ENCODE measurements around the gene ZFP62.

Gene ZFP62

GRCh38 chr5:180866985-180867384, 5.9 kb upstream of the ZFP62 start:
- no peaks in the 10 kb centered on the region for H3K36me3 ChIP-seq (ENCODE audit: insufficient read depth, low read length)
- peak overlapping the region; percentile 32 for H3K4me3 ChIP-seq (ENCODE audit: low read depth, low read length, poor library complexity, severe bottlenecking)
- no peak for TF ChIP-seq EZH2 (IDR thresholded peaks at IDR 0.05; ENCODE audit: borderline replicate concordance, low read length)
- no peak for TF ChIP-seq CTCF (IDR thresholded peaks at IDR 0.05; ENCODE audit: low read length)
- H3K4me2 ChIP-seq (ENCODE audit: low read length) = peak overlapping the region; percentile 26; the same call in 1 of the 2 replicates
- H3F3A ChIP-seq (ENCODE audit: insufficient read depth, low read length) = peaks cover 8% of the 10 kb centered on the region; the same call in 1 of the 2 replicates
- H3K4me1 ChIP-seq (ENCODE audit: insufficient read depth, low read length, severe bottlenecking) = peaks cover 36% of the 10 kb centered on the region
- H2AFZ ChIP-seq (ENCODE audit: low read length) = no peak overlapping the region
- H3K9me2 ChIP-seq (ENCODE audit: low read depth, low read length) = no peaks in the 10 kb centered on the region
- peak overlapping the region; percentile 19; the same call in 1 of the 2 replicates for H3K9ac ChIP-seq (ENCODE audit: low read length)
- H3K27me3 ChIP-seq (ENCODE audit: insufficient read depth, low read length) = no peaks in the 10 kb centered on the region
- H3K9me3 ChIP-seq (ENCODE audit: low read length) = no peaks in the 10 kb centered on the region
- no peaks in the 10 kb centered on the region for H3K79me2 ChIP-seq (ENCODE audit: insufficient read depth, low read length)
- H4K20me1 ChIP-seq (ENCODE audit: insufficient read depth, low read length) = no peaks in the 10 kb centered on the region
- H3K27ac ChIP-seq (ENCODE audit: low read depth, low read length, poor library complexity, severe bottlenecking) = no peak overlapping the region

- H2AFZ ChIP-seq (ENCODE audit: low read length) = no peak overlapping the region
- no peak overlapping the region for H3K4me2 ChIP-seq (ENCODE audit: low read length)
- H3K79me2 ChIP-seq (ENCODE audit: insufficient read depth, low read length) = no peaks in the 10 kb centered on the region
- H4K20me1 ChIP-seq (ENCODE audit: insufficient read depth, low read length) = no peaks in the 10 kb centered on the region
- TF ChIP-seq EZH2 (IDR thresholded peaks at IDR 0.05; ENCODE audit: borderline replicate concordance, low read length) (no peak), CTCF (IDR thresholded peaks at IDR 0.05; ENCODE audit: low read length) (no peak)
- H3K9ac ChIP-seq (ENCODE audit: low read length) = no peak overlapping the region
- no peaks in the 10 kb centered on the region for H3K9me3 ChIP-seq (ENCODE audit: low read length)
- no peaks in the 10 kb centered on the region for H3K36me3 ChIP-seq (ENCODE audit: insufficient read depth, low read length)
- no peaks in the 10 kb centered on the region for H3K27me3 ChIP-seq (ENCODE audit: insufficient read depth, low read length)
- no peak overlapping the region for H3K27ac ChIP-seq (ENCODE audit: low read depth, low read length, poor library complexity, severe bottlenecking)
- H3F3A ChIP-seq (ENCODE audit: insufficient read depth, low read length) = peaks cover 8% of the 10 kb centered on the region; the same call in 1 of the 2 replicates
- peaks cover 41% of the 10 kb centered on the region for H3K4me1 ChIP-seq (ENCODE audit: insufficient read depth, low read length, severe bottlenecking)
- no peaks in the 10 kb centered on the region for H3K9me2 ChIP-seq (ENCODE audit: low read depth, low read length)
- H3K4me3 ChIP-seq (ENCODE audit: low read depth, low read length, poor library complexity, severe bottlenecking) = no peak overlapping the region
Observed at GRCh38 chr5:180865981-180866695, 5.1 kb upstream of the ZFP62 start.

GRCh38 chr5:180862645-180863044, 1.6 kb upstream of the ZFP62 start:
- TF ChIP-seq CTCF (IDR thresholded peaks at IDR 0.05; ENCODE audit: low read length) = peak; percentile 19; the same call in 1 of the 2 replicates
- TF ChIP-seq EZH2 (IDR thresholded peaks at IDR 0.05; ENCODE audit: borderline replicate concordance, low read length) = no peak
- H2AFZ ChIP-seq (ENCODE audit: low read length) = no peak overlapping the region
- no peaks in the 10 kb centered on the region for H3K9me3 ChIP-seq (ENCODE audit: low read length)
- peaks cover 45% of the 10 kb centered on the region for H3K4me1 ChIP-seq (ENCODE audit: insufficient read depth, low read length, severe bottlenecking)
- H3K9me2 ChIP-seq (ENCODE audit: low read depth, low read length) = no peaks in the 10 kb centered on the region
- peaks cover 3% of the 10 kb centered on the region; the same call in 1 of the 2 replicates for H3K79me2 ChIP-seq (ENCODE audit: insufficient read depth, low read length)
- no peaks in the 10 kb centered on the region for H3K27me3 ChIP-seq (ENCODE audit: insufficient read depth, low read length)
- H3F3A ChIP-seq (ENCODE audit: insufficient read depth, low read length) = peaks cover 8% of the 10 kb centered on the region; the same call in 1 of the 2 replicates
- H3K36me3 ChIP-seq (ENCODE audit: insufficient read depth, low read length) = peaks cover 11% of the 10 kb centered on the region
- peak overlapping the region; percentile 97 for H3K4me3 ChIP-seq (ENCODE audit: low read depth, low read length, poor library complexity, severe bottlenecking)
- no peaks in the 10 kb centered on the region for H4K20me1 ChIP-seq (ENCODE audit: insufficient read depth, low read length)
- H3K27ac ChIP-seq (ENCODE audit: low read depth, low read length, poor library complexity, severe bottlenecking) = peak overlapping the region; percentile 71
- peak overlapping the region; percentile 70 for H3K4me2 ChIP-seq (ENCODE audit: low read length)
- peak overlapping the region; percentile 14; the same call in 1 of the 2 replicates for H3K9ac ChIP-seq (ENCODE audit: low read length)

All from OCI-LY1 (cell line).